HEK293 (cell line): ENCODE results near the gene NAV2.

ENCODE experiments used
- CTCF ChIA-PET: fragments of 350-600 bp; formaldehyde crosslinking; extraction: SDS; loops from one replicate; lab custom pipeline; 2021; ENCODE audit warnings: antibody characterized with exemption; lab: Yijun Ruan, JAX
- POLR2A ChIA-PET: fragments of 300-600 bp; formaldehyde crosslinking; extraction: SDS; loops from one replicate; lab custom pipeline; 2020; ENCODE audit warnings: antibody characterized with exemption, inconsistent platforms; lab: Yijun Ruan, JAX
- H3K27ac ChIP-seq: fragments of 200-500 bp; sonication (Bioruptor generic); 2 replicates; pipeline ENCODE4 v1.5.1; 2014; ENCODE audit warnings: low read depth, low read length, control low read depth, inconsistent platforms; ENCODE audit errors: extremely low read depth
- H3K36me3 ChIP-seq, 2 experiments: fragments of 200-500 bp in 1 of 2; sonication (Bioruptor generic) in 1 of 2; 1 replicate in 1 of 2; 2 replicates in 1 of 2; pipeline ENCODE4 v1.5.1; 2014 to 2017; ENCODE audit warnings: inconsistent platforms in 2 of 2, low read length in 2 of 2; ENCODE audit not compliant: control insufficient read depth in 2 of 2, insufficient read depth in 1 of 2
- H3K4me1 ChIP-seq: fragments of 200-500 bp; sonication (Bioruptor generic); 2 replicates; pipeline ENCODE4 v1.5.1; 2014; ENCODE audit warnings: mild to moderate bottlenecking, low read length, inconsistent platforms; ENCODE audit not compliant: control insufficient read depth, insufficient read depth
- H3K4me3 ChIP-seq: 2 replicates; pipeline ENCODE4 v1.5.1; 2011; ENCODE audit warnings: low read depth, mild to moderate bottlenecking, control low read depth, low read length, moderate library complexity
- H3K9me3 ChIP-seq: fragments of 200-500 bp; sonication (Bioruptor generic); 2 replicates; pipeline ENCODE4 v1.5.1; 2014; ENCODE audit warnings: low read depth, low read length, inconsistent platforms; ENCODE audit not compliant: control insufficient read depth, insufficient read depth
- BCL11B ChIP-seq: fragments of 450-650 bp; formaldehyde crosslinking; IDR thresholded peaks from 2 replicates; pipeline ENCODE4 v1.5.1; 2016; ENCODE audit warnings: low read depth, missing biosample characterization, missing genetic modification characterization
- FEZF1 ChIP-seq: fragments of 450-650 bp; formaldehyde crosslinking; IDR thresholded peaks from 2 replicates; pipeline ENCODE4 v1.5.1; 2016; ENCODE audit warnings: missing biosample characterization, missing genetic modification characterization
- GLI4 ChIP-seq: fragments of 450-650 bp; formaldehyde crosslinking; IDR thresholded peaks from 2 replicates; pipeline ENCODE4 v1.5.1; 2016; ENCODE audit warnings: missing biosample characterization, missing genetic modification characterization
- GLIS1 ChIP-seq: fragments of 450-650 bp; formaldehyde crosslinking; IDR thresholded peaks from 2 replicates; pipeline ENCODE4 v1.5.1; 2016; ENCODE audit warnings: missing biosample characterization, missing genetic modification characterization
- HOXD13 ChIP-seq: sonication (generic); formaldehyde crosslinking; IDR thresholded peaks from 2 replicates; pipeline ENCODE4 v1.8.0; 2022; ENCODE audit warnings: missing genetic modification reagents, borderline replicate concordance
- KLF17 ChIP-seq: fragments of 450-650 bp; formaldehyde crosslinking; IDR thresholded peaks from 2 replicates; pipeline ENCODE4 v1.5.1; 2016; ENCODE audit warnings: missing biosample characterization, missing genetic modification characterization
- MYNN ChIP-seq: fragments of 450-650 bp; formaldehyde crosslinking; IDR thresholded peaks from 2 replicates; pipeline ENCODE4 v1.5.1; 2016; ENCODE audit warnings: missing biosample characterization, missing genetic modification characterization, borderline replicate concordance
- OSR2 ChIP-seq: fragments of 450-650 bp; formaldehyde crosslinking; IDR thresholded peaks from 2 replicates; pipeline ENCODE4 v1.5.1; 2016; ENCODE audit warnings: missing biosample characterization, missing genetic modification characterization
- SP7 ChIP-seq: fragments of 450-650 bp; formaldehyde crosslinking; IDR thresholded peaks from 2 replicates; pipeline ENCODE4 v1.5.1; 2016; ENCODE audit warnings: missing biosample characterization, missing genetic modification characterization
- TRIM28 ChIP-seq: IDR thresholded peaks from 2 replicates; pipeline ENCODE4 v1.6.1; 2011; ENCODE audit warnings: low read length, control low read depth, borderline replicate concordance
- WT1 ChIP-seq: fragments of 450-650 bp; formaldehyde crosslinking; IDR thresholded peaks from 2 replicates; pipeline ENCODE4 v1.5.1; 2016; ENCODE audit warnings: missing biosample characterization, missing genetic modification characterization
- ZBTB48 ChIP-seq: fragments of 450-650 bp; formaldehyde crosslinking; IDR thresholded peaks from 2 replicates; pipeline ENCODE4 v1.5.1; 2016; ENCODE audit warnings: missing biosample characterization, missing genetic modification characterization
- ZBTB7A ChIP-seq: fragments of 450-650 bp; formaldehyde crosslinking; IDR thresholded peaks from 2 replicates; pipeline ENCODE4 v1.5.1; 2016; ENCODE audit warnings: low read depth, missing biosample characterization, missing genetic modification characterization
- ZFP41 ChIP-seq: fragments of 450-650 bp; formaldehyde crosslinking; IDR thresholded peaks from 2 replicates; pipeline ENCODE4 v1.5.1; 2016; ENCODE audit warnings: missing biosample characterization, missing genetic modification characterization, borderline replicate concordance
- ZIC2 ChIP-seq: fragments of 450-650 bp; formaldehyde crosslinking; IDR thresholded peaks from 2 replicates; pipeline ENCODE4 v1.5.1; 2016; ENCODE audit warnings: missing biosample characterization, missing genetic modification characterization
- ZNF16 ChIP-seq: fragments of 450-650 bp; formaldehyde crosslinking; IDR thresholded peaks from 2 replicates; pipeline ENCODE4 v1.5.1; 2016; ENCODE audit warnings: low read depth, missing biosample characterization, missing genetic modification characterization
- ZNF221 ChIP-seq: fragments of 450-650 bp; formaldehyde crosslinking; IDR thresholded peaks from 2 replicates; pipeline ENCODE4 v1.5.1; 2017; ENCODE audit warnings: missing biosample characterization, missing genetic modification characterization, borderline replicate concordance
- ZNF23 ChIP-seq: fragments of 450-650 bp; formaldehyde crosslinking; IDR thresholded peaks from 2 replicates; pipeline ENCODE4 v1.5.1; 2016; ENCODE audit warnings: missing biosample characterization, missing genetic modification characterization, borderline replicate concordance
- ZNF248 ChIP-seq: fragments of 450-650 bp; formaldehyde crosslinking; IDR thresholded peaks from 2 replicates; pipeline ENCODE4 v1.5.1; 2017; ENCODE audit warnings: missing biosample characterization, missing genetic modification characterization
- ZNF37A ChIP-seq: fragments of 450-650 bp; IDR thresholded peaks from 2 replicates; pipeline ENCODE4 v1.5.1; 2018; ENCODE audit warnings: missing biosample characterization, missing genetic modification characterization
- ZNF398 ChIP-seq: fragments of 450-650 bp; formaldehyde crosslinking; IDR thresholded peaks from 2 replicates; pipeline ENCODE4 v1.5.1; 2017; ENCODE audit warnings: missing biosample characterization, missing genetic modification characterization
- ZNF423 ChIP-seq: fragments of 450-650 bp; formaldehyde crosslinking; IDR thresholded peaks from 2 replicates; pipeline ENCODE4 v1.5.1; 2016; ENCODE audit warnings: missing biosample characterization, missing genetic modification characterization
- ZNF48 ChIP-seq: fragments of 450-650 bp; formaldehyde crosslinking; IDR thresholded peaks from 2 replicates; pipeline ENCODE4 v1.5.1; 2016; ENCODE audit warnings: missing biosample characterization, missing genetic modification characterization
- ZNF521 ChIP-seq: fragments of 450-650 bp; formaldehyde crosslinking; IDR thresholded peaks from 2 replicates; pipeline ENCODE4 v1.5.1; 2017; ENCODE audit warnings: missing biosample characterization, mild to moderate bottlenecking, missing genetic modification characterization
- ZNF548 ChIP-seq: fragments of 450-650 bp; formaldehyde crosslinking; IDR thresholded peaks from 2 replicates; pipeline ENCODE4 v1.5.1; 2016; ENCODE audit warnings: missing biosample characterization, missing genetic modification characterization
- ZNF610 ChIP-seq: fragments of 450-650 bp; formaldehyde crosslinking; IDR thresholded peaks from 2 replicates; pipeline ENCODE4 v1.5.1; 2016; ENCODE audit warnings: missing biosample characterization, missing genetic modification characterization, borderline replicate concordance
- ZNF623 ChIP-seq: fragments of 450-650 bp; formaldehyde crosslinking; IDR thresholded peaks from 2 replicates; pipeline ENCODE4 v1.5.1; 2016; ENCODE audit warnings: missing biosample characterization, missing genetic modification characterization
- ZNF624 ChIP-seq: fragments of 450-650 bp; formaldehyde crosslinking; IDR thresholded peaks from 2 replicates; pipeline ENCODE4 v1.5.1; 2017; ENCODE audit warnings: missing biosample characterization, missing genetic modification characterization
- ZNF658 ChIP-seq: fragments of 450-650 bp; formaldehyde crosslinking; IDR thresholded peaks from 2 replicates; pipeline ENCODE4; 2016; ENCODE audit warnings: missing biosample characterization, missing genetic modification characterization
- ZNF677 ChIP-seq: fragments of 450-650 bp; IDR thresholded peaks from 2 replicates; pipeline ENCODE4 v1.5.0; 2018; ENCODE audit warnings: missing biosample characterization, mild to moderate bottlenecking, missing genetic modification characterization, moderate library complexity
- ZSCAN5A ChIP-seq: fragments of 450-650 bp; formaldehyde crosslinking; IDR thresholded peaks from 2 replicates; pipeline ENCODE4 v1.5.1; 2016; ENCODE audit warnings: missing biosample characterization, missing genetic modification characterization

NAV2 gene

GRCh38 chr11:20000351-20001134 is 287.9 kb downstream of the NAV2 start:
- no peak overlapping the region for H3K4me3 ChIP-seq
- no peak for TF ChIP-seq ZFP41 (tag by site-specific recombination)
- peak; percentile 58; the same call in 1 of the 2 replicates for TF ChIP-seq KLF17 (tag by site-specific recombination)
- TF ChIP-seq ZIC2 (tag by site-specific recombination): peak; percentile 90
- no peak for TF ChIP-seq ZNF248 (tag by site-specific recombination)
- TF ChIP-seq ZNF398: no peak
- TF ChIP-seq ZNF23 (tag by site-specific recombination): no peak
- TF ChIP-seq WT1 (tag by site-specific recombination): peak; percentile 89
- peak; percentile 77 for TF ChIP-seq TRIM28
- no peak for TF ChIP-seq BCL11B (tag by site-specific recombination)
- TF ChIP-seq ZSCAN5A: no peak
- TF ChIP-seq HOXD13 (CRISPR knock-in tag): no peak
- no peak for TF ChIP-seq ZNF48 (tag by site-specific recombination)
- no peak for TF ChIP-seq ZBTB48 (tag by site-specific recombination)
- TF ChIP-seq ZNF16 (tag by site-specific recombination): no peak
- no peak for TF ChIP-seq ZNF610
- TF ChIP-seq ZNF37A: no peak
- no peak for TF ChIP-seq FEZF1
- TF ChIP-seq SP7 (tag by site-specific recombination): peak; percentile 81
- TF ChIP-seq ZNF221 (tag by site-specific recombination): no peak
- peak; percentile 90 for TF ChIP-seq GLIS1
- no peak for TF ChIP-seq ZNF658
- TF ChIP-seq ZBTB7A: no peak
- TF ChIP-seq ZNF521 (tag by site-specific recombination): no peak
- no peak for TF ChIP-seq GLI4 (tag by site-specific recombination)
- no peak for TF ChIP-seq ZNF677 (tag by site-specific recombination)
- no peak for TF ChIP-seq ZNF623 (tag by site-specific recombination)
- TF ChIP-seq ZNF548 (tag by site-specific recombination): no peak
- 0 out of 2 replicates have a peak, but pooled peaks have one; percentile 26 for TF ChIP-seq ZNF423 (tag by site-specific recombination)
- no peak for TF ChIP-seq MYNN (tag by site-specific recombination)
- no peak for TF ChIP-seq ZNF624 (tag by site-specific recombination)
- TF ChIP-seq OSR2 (tag by site-specific recombination): peak; percentile 77
- TF ChIP-seq, all 188 proteins: peak for 8
- ChIA-PET CTCF (interaction anchor here (0.6 kb wide), 1 partner anchor 45 kb away, joined by 5 read pairs; no protein-coding TSS in a partner anchor), POLR2A (no interaction called here)
- peaks cover 8% of the 10 kb centered on the region; the same call in 1 of the 2 replicates for H3K4me1 ChIP-seq
- H3K36me3 ChIP-seq: no peaks in the 10 kb centered on the region
- peak overlapping the region; percentile 25 for H3K27ac ChIP-seq
- H3K9me3 ChIP-seq: no peaks in the 10 kb centered on the region
